HG03025 (cell line): ENCODE measurements around the gene TAX1BP3.

Experiments
- ATAC-seq: cut with Tn5 transposase; IDR thresholded peaks from one replicate; pipeline ENCODE4 v1.9.1; 2021; ENCODE audit warnings: mild to moderate bottlenecking, moderate library complexity; ENCODE audit not compliant: unreplicated experiment, low FRiP score

Gene TAX1BP3

DNA sequence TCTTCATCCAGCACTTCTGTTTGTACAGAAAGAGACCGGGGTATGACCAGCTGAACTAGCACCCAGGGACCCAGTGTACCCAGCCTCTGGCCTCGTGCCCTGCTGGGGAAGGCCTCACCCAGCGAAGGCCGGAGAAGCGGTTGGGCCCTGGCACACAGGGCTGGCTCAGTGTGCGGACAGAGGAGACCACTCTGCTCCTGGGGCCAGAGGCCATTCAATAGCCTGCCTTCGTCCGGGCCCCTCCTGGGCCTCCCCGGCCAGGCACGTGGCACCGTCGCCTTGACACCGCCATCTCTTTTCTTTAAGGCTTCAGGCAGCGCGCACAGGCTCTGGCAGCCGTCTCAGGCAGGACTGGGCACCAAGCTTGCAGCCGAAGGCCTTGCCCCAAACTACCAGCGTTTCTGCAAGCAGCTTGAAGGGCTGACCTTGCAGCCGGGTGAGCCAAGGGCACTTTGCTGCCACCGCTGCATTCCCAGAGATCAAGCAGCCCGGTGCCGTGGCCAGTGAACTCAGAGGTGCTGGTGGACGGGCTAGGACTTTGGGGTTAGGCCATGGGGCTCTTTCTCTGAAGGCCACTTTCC is 8.0 kb downstream of the TAX1BP3 start:
- no peak for ATAC-seq

DNA sequence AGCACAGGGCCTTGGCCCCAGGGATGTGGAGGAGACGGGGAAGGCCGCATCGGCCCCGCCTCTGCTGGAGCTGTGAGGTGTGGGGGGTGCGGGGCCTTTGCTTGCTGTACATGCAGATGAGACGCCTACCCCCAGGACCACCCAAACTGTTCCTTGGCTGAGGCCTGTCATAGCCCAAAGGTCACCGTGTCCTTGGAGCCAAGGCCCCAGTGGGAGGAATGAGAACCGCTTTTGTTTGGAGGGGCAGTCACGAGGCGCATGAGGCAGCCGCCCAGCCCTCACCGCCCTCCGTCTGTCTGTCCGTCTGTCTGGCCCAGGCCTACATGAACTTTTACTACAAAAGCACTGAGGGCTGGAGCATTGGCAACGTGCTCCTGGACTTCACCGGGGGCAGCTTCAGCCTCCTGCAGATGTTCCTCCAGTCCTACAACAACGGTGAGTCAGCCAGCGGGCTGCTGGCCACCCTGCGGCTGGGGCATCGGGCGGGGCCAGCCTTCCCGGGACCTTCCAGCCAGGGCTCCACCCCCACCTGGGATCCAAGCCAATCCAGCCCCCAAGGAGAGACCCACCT is 8.8 kb downstream of the TAX1BP3 start:
- no peak for ATAC-seq

DNA sequence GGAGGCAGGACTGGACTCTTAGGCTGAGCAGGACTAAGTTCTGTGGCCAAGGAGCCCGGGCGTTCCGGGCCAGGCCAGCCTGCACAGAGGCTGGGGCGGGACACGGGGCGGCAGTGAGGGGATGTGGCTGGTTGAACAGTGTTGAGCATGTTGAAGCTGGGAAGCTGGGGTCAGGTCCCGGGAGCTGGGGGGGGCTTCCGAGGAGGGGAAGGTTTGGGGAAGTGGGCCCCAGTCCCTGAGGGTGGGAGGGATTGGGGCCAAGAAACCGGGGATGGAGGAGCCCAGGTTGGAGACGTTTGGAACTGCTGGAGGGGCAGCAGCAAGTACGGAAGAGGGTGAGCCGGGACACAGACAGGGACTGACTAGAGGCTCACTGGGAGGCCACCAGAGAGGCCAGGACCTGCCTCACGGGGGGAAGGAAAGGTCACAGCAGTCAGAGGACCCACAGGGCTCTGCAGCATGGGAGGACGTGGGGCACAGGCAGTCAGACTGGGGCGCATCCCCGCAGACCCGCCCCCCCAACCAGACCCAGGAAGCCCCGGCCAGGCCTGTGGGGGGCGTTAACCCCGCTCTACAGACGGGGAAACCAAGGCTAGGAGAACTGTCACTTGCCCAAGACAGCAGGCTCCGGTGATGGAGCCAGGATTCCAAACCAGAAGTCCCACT is 9.5 kb downstream of the TAX1BP3 start:
- ATAC-seq: no peak

DNA sequence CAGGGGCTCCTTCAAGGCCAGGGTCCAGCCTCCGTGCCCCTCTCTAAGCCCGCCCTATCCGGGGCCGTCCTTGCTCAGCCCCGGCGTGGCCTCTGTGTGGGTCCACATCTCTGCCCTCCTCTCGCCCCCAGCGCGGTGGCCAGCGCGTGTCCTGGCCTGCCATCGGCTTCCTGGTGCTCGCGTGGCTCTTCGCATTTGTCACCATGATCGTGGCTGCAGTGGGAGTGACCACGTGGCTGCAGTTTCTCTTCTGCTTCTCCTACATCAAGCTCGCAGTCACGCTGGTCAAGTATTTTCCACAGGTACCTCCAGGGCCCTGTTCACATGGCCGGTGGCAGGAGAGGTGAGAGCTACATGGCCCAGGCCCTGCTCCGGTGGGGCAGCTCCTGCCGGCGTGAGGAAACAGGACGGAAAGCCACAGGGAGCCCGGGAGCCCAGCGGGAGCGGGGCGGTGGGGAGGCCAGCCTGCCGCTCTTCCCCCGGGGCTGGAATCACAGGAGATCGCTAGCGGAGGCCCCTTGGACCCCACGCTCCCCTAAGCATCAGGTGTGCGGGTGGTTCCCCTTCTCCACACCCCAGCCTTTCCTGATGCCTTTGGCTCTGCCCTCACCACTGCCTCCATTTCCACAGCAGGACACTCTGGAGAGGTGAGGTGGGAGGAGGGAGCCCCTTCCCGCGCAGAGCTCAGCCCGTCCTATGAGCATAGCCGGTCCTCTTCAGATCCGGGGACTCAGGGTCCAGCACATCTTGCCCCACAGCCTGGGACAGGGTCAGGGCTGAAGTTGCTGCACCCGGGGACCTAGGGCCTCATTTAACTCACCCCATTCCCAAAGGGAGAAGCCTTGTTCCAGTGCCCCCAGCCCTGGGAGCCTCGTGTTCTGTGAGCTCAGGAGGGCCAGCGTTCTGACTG is 10.2 kb downstream of the TAX1BP3 start:
- no peak for ATAC-seq

DNA sequence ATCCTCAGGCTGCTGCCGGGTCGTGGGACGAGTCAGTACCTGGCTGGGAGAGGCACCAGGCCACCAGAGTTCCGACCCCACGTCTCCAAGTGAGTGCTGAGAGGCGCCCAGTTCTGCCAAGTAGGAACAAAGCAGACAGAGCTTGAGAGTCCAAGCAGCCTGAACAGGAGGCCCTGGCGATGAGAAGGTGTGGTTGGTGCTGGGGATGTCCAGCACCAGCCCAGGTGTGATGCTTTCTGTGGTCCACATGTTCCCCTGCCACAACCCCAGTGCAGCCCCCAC is 10.8 kb downstream of the TAX1BP3 start:
- ATAC-seq: no peak

DNA sequence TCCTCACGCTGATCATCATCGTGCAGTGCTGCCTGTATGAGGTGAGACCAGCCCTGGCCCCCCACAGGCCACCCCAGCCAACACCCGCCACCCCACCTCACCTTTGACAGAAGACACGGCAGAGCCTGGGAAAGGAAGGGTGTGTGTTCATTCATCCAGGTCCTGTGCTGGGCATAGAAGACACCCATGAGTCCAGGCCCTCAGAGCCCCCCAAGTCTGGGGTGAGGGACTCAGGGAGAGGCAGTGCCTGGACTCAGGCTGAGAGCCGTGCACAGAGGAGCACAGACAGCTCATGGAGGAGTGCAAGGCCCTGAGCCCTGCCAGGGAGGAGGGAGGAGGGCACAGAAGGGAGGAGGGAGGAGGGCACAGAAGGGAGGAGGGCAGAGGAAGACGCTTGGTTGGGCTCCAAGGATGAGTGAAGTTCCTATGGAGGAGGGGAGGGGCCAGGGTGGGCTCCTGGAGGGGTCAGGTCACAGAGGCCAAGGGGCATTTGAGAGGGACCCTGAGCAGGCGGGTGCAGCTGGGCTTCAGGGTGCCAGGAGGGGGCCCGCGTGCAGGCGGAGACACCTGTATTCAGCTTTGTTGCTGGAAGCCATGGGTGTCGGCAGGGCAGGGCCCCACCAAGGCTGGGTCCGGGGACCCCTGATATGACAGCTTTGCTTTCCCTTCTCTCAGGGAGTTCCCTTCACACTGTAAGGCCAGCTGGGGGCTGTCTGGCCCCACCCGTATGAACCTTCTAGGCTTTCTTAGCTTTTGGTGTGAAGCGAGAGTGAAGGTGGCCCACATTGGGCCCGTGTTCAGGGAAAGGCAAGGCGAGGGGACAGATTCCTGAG is 11.4 kb downstream of the TAX1BP3 start:
- ATAC-seq: no peak

DNA sequence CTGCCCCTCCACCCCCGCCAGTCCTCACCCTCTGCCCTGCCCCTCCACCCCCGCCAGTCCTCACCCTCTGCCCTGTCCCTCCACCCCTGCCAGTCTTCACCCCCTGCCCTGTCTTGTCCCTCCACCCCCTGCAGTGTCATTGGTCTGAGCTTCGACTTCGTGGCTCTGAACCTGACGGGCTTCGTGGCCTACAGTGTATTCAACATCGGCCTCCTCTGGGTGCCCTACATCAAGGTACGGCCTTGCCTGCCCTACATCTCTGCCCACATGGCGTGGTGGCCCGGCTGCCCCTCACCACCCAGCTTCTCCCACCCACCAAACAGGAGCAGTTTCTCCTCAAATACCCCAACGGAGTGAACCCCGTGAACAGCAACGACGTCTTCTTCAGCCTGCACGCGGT is 12.0 kb downstream of the TAX1BP3 start:
- ATAC-seq: no peak

DNA sequence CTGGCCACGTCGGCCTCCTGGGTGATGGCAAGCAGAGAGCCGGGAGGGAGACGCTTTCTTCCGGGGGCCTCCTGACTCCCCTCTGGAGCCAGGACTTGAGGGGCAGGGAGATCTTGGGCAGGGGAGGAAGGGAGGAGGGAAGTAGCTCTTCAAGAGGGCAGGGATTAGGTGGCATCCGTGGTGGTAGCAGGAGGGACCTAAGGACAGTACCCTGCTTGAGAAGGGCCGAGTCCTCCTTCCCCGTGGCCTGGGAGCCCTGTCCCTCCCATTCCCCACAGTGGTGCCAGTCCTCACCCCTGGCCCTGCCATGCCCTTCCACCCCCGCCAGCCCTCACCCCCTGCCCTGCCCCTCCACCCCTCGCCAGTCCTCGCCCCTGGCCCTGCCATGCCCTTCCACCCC is 12.6 kb downstream of the TAX1BP3 start:
- ATAC-seq: no peak

DNA sequence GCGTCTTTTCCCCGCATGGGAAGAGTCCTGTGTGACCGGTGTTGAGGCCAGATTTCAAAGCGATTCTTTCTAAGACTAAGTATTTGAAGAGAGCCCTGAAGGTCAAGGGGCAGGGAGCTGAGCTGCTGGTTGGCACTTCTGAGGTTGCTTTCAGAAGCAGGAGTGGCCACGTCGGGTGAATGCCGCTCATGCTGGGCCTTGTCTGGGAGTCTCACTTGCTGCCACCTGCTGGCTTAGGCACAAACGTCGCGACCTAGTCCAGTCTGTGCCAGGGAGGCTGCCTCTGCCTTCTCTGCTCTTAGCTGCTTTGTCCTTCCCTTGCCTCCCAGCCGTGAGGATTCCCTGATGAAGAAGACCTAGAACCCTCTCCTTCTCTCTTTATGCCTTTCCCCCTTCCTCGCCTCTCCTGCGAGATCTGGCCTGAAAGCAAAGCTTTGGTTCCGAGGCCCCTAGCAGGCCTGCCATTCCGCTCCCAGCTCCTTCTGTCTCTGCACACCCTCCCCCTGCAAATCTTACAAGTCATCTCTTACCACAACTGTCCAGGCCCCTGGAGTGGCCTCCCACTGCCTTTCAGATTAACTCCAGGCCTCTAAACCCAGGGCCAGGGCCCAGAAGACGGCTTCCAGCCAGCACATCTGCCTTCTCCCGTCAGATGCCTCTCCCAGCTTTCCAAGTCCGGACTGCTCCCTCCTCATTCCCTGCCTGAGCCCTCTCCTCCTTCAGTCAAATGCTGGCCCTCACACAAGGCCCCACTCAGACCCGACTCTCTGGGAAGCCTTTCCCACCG is 20.4 kb downstream of the TAX1BP3 start:
- ATAC-seq: no peak

DNA sequence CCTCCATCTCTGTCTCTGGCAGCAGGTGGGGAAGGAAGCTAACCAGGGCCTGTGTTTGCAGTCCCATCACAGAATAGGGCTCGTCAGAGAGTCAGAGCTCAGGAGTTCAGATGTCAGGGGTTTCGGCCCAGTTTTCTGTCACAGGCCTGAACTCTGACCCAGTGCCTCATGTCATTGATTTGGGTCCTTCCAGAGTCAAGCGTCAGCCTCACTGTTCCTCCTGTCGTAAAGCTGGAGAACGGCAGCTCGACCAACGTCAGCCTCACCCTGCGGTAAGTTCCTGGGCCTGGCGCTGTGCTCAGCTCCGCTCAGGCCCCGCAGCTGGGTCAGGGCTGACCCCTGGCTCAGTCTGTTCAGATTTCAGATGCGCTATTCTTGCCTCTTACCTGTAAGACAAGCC is 21.1 kb downstream of the TAX1BP3 start:
- no peak for ATAC-seq

DNA sequence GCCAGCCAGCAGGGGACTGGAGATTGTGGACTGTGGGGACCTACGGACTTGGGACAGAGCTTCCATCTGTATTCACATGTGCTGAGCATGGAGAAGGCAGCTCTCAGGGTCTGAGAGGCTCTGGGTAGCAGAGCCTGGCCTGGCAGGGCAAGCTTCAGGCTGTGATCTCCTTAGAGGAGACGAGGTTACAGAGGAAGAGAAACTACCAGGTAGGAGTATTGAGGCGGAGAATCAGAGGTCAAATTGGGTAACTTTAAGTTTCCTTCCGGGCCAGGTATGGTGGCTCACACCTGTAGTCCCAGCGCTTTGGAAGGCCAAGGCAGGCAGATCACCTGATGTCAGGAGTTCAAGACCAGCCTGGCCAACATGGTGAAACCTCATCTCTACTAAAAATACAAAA is 23.1 kb downstream of the TAX1BP3 start:
- ATAC-seq: no peak

DNA sequence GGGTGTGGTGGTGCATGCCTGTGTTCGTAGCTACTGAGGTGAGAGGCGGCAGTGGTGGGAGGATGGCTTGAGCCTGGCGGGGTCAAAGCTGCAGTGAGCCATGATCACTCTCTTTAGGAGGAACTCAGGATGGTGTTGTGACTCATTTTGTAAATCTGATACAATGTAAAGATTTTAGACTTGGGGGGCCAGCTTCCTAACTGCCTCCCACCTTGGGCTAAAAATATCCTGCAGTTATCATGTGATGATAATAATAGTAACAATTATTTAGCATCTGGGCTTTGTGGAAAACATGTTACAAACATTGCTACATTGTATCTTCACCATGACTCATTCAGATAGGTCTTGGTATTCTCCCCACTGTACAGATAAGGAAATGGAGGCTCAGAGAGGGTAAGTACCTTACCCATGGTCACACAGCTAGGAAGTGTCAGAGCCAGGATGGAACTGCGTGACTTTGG is 24.5 kb downstream of the TAX1BP3 start:
- ATAC-seq: no peak

DNA sequence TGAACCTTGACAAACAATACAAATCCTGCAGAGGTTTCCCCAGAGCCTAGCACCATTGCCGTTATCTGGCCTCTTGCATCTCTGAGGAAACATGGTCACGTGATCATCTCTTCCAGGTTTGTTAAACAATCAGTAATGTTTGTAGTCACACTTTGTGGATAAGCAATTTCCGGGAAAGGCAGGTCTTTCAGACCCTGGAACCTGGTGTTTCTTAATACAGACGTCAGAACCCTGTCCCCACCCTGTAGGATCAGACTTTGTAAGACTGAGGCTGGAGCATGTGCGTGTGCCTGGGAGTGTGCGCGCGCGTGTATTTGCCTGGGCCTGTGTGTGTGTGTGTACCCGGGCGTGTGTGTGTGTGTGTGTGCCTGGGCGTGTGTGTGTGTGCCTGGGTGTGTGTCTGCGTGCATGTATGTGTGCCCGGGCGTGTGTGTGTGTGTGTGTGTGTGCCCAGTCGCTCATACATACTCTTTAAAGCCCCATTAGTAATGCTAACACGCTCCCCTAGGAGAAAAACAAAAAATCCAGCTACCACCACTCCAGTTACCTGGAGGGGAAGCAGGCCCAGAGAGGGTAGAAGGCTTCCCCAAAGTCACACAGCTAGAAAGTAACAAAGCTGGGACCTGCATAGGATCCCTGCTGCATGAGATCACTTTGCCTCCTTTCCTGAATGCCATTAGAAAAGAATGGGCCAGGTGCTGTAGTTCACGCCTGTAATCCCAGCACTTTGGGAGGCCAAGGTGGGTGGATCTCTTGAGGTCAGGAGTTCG is 26.5 kb downstream of the TAX1BP3 start:
- ATAC-seq: no peak

DNA sequence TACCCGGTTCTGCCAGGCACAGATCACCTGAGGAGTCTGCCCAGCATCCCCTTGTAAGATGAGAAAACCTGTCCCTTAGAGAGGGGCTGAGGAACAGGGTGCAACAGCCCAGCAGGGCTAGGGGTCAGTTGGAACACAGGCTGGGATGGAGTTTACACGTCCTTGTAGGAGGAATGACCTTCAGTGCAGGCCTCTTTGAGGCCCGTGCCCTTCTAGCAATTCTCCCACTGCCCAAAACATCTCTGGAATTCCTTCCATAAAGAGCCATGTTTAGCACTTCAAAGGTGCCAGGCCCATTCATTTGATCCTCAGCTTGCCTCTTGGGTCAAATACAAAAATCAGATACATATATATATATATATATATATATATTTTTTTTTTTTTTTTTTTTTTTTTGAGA is 27.4 kb downstream of the TAX1BP3 start:
- ATAC-seq: no peak

DNA sequence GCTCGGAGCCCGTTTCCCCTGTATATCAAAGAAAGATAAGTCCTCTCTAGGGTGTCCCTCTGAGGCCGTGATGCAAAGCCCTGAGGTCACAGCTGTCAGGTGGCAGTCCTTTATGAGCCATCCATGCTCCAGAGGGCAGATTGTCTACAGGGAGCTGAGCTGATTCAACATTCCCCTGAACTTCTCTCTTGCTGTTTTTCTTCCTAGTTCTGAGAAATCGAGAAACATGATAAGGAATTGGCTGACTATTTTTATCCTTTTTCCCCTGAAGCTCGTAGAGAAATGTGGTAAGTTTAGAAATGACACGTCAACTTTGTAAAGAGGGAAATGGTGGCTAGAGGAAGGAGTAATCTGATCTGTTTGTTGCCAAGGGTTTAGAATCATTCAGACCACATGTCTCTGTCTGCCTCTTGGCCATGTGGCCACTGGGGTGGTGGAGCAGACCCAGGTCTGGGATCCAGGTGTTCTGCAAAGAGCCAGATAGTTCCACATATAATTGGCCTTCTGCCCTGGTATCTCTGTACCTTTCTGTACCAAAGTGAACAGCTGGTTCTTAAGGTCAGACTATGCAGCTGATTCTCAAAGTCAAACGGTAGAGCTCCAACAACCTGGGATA is 28.3 kb downstream of the TAX1BP3 start:
- ATAC-seq: no peak

DNA sequence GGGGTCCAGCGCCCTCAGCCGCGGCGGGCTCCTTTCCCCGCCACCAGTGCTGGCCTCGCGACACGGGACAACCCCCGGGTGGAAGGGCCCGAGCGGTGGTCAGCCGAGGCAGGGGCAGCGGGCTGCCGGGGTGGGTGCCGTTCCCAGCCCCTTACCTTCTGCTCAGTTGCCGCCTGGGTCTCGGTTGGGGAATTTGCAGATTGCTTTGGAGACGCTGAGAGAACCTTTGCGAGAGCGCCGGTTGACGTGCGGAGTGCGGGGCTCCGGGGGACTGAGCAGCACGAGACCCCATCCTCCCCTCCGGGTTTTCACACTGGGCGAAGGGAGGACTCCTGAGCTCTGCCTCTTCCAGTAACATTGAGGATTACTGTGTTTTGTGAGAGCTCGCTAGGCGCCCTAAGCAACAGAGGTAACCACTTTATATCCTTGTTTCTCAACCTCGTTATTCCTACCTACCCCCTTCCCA is 31.4 kb downstream of the TAX1BP3 start:
- peak; percentile 15 for ATAC-seq

DNA sequence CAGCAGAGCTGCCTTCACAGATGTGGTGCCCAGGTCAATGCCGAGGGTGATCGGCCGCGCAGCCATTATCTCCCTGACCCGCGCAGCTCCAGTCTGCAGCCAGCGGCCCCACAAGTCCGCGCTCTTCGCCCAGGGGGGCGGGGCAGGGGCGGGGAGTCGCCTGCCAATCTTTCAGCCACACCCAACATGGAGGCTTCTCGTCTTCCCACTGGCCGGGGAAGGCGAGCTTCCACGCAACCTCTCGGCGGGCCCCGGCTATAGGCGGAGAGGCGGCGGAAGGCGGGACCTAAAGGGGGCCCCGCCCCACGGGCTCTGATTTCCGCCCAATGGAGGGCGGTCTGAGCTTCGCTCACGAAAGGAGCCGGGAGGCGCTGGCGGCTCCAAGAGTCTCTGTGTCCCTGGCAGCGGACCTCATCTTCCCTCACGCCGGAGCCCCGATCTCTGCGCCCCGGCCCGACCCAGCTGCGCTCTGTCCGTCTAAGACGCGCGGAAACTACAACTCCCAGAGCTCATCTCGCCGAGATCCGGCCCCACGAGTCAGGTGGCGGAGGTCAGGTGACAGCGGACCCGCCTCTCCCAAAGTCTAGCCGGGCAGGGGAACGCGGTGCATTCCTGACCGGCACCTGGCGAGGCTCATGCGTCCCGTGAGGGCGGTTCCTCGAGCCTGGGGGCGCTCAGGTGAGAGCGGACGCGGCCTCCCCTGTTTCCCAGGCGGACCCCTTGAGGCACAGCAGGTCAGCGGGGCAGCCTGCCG is 32.0 kb downstream of the TAX1BP3 start, which contains the start of the genes CTNS and SHPK:
TSS of gene CTNS (plus strand) at position 607 of the 754 bp plus-strand sequence. CDS start 3,447 bp downstream, outside the sequence.
TSS of gene SHPK (minus strand) at position 97 of the 754 bp plus-strand sequence. CDS start at position 66, 31 bp downstream.
- ATAC-seq: peak; percentile 89
